Osteoblast (primary cell): ENCODE data around the gene TMEM184C. TPM values are rescaled to one million over a fixed set of nuclear protein-coding genes. Genes with fewer than 3 reads are reported as not detected.

Source experiments
- DNase-seq: peaks from one replicate; pipeline ENCODE4 v3.0.0; 2011; ENCODE audit warnings: low spot score, mixed read lengths; ENCODE audit not compliant: insufficient read length; ENCODE audit errors: missing footprints
- H2AFZ ChIP-seq: 2 replicates; pipeline ENCODE4 v1.6.0; 2011; ENCODE audit warnings: mild to moderate bottlenecking, low read length
- H3K27ac ChIP-seq: 2 replicates; pipeline ENCODE4 v1.5.1; 2011; ENCODE audit warnings: mild to moderate bottlenecking, low read depth, low read length, moderate library complexity
- H3K27me3 ChIP-seq: 2 replicates; pipeline ENCODE4 v1.6.0; 2012; ENCODE audit warnings: mild to moderate bottlenecking, control low read depth, inconsistent platforms, low read length, moderate library complexity; ENCODE audit not compliant: insufficient read depth
- H3K36me3 ChIP-seq: 2 replicates; pipeline ENCODE4 v1.5.1; 2011; ENCODE audit warnings: mild to moderate bottlenecking, low read length, control low read depth, moderate library complexity; ENCODE audit not compliant: insufficient read depth
- H3K4me1 ChIP-seq: 2 replicates; pipeline ENCODE4 v1.5.1; 2011; ENCODE audit warnings: mild to moderate bottlenecking, low read length, control low read depth, moderate library complexity; ENCODE audit not compliant: insufficient read depth
- H3K4me2 ChIP-seq: 2 replicates; pipeline ENCODE4 v1.6.0; 2011; ENCODE audit warnings: mild to moderate bottlenecking, low read length; ENCODE audit not compliant: insufficient read depth
- H3K4me3 ChIP-seq: fragments of 200-600 bp; sonication (generic); 3 replicates; pipeline ENCODE4 v1.5.1; 2012; ENCODE audit warnings: mild to moderate bottlenecking, low read length, inconsistent platforms; ENCODE audit not compliant: insufficient read depth
- H3K79me2 ChIP-seq: 2 replicates; pipeline ENCODE4 v1.6.0; 2012; ENCODE audit warnings: mild to moderate bottlenecking, low read length, control low read depth, inconsistent platforms; ENCODE audit not compliant: insufficient read depth
- H3K9me3 ChIP-seq: 2 replicates; pipeline ENCODE4 v1.5.1; 2011; ENCODE audit warnings: low read depth, low read length, control low read depth
- H4K20me1 ChIP-seq: 2 replicates; pipeline ENCODE4 v1.6.0; 2012; ENCODE audit warnings: mild to moderate bottlenecking, low read length, control low read depth; ENCODE audit not compliant: insufficient read depth
- total RNA-seq: library from RNA; depleted of rRNA; stranded (reverse); fragments of >200 nt; gene quantifications from 2 replicates; pipeline ENCODE4 v1.2.3, GENCODE V29; 2012
- TF ChIP-seq, protein P1 (sequence below): IDR thresholded peaks from 2 replicates; pipeline ENCODE4 v1.5.1; 2011; ENCODE audit warnings: mild to moderate bottlenecking, low read depth, low read length, moderate library complexity; ENCODE audit errors: extremely low read depth

Gene TMEM184C
- total RNA-seq, 1 donor, result 43.4 TPM

DNA sequence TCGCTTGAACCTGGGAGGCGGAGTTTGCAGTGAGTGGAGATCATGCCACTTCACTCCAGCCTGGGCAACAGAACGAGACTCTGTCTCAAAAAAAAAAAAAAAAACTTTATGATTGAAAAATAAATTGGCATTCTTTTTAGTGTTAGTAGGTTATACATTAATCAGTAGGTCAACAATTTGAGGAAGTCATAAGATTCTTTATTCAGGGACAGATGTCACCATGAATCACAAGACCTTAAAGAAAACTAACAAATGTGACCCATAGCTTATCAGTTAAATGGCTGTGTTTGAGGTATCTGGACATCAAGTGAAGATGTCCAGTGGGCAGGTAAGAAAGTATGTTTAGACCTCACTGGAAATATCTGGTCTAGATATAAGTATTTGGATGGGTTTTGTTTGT is 76.0 kb downstream of the TMEM184C start:
- H2AFZ ChIP-seq, result no peak overlapping the region
- no peaks in the 10 kb centered on the region for H4K20me1 ChIP-seq
- H3K36me3 ChIP-seq, result no peaks in the 10 kb centered on the region
- H3K79me2 ChIP-seq, result no peaks in the 10 kb centered on the region
- H3K9me3 ChIP-seq, result no peaks in the 10 kb centered on the region
- peaks cover 3% of the 10 kb centered on the region for H3K27me3 ChIP-seq
- H3K4me1 ChIP-seq, result no peaks in the 10 kb centered on the region
- H3K27ac ChIP-seq, result no peak overlapping the region
- H3K4me2 ChIP-seq, result no peak overlapping the region
- no peak overlapping the region for H3K4me3 ChIP-seq
- no peak for DNase-seq
- TF ChIP-seq, protein P1, sequence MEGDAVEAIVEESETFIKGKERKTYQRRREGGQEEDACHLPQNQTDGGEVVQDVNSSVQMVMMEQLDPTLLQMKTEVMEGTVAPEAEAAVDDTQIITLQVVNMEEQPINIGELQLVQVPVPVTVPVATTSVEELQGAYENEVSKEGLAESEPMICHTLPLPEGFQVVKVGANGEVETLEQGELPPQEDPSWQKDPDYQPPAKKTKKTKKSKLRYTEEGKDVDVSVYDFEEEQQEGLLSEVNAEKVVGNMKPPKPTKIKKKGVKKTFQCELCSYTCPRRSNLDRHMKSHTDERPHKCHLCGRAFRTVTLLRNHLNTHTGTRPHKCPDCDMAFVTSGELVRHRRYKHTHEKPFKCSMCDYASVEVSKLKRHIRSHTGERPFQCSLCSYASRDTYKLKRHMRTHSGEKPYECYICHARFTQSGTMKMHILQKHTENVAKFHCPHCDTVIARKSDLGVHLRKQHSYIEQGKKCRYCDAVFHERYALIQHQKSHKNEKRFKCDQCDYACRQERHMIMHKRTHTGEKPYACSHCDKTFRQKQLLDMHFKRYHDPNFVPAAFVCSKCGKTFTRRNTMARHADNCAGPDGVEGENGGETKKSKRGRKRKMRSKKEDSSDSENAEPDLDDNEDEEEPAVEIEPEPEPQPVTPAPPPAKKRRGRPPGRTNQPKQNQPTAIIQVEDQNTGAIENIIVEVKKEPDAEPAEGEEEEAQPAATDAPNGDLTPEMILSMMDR, result no peak

DNA sequence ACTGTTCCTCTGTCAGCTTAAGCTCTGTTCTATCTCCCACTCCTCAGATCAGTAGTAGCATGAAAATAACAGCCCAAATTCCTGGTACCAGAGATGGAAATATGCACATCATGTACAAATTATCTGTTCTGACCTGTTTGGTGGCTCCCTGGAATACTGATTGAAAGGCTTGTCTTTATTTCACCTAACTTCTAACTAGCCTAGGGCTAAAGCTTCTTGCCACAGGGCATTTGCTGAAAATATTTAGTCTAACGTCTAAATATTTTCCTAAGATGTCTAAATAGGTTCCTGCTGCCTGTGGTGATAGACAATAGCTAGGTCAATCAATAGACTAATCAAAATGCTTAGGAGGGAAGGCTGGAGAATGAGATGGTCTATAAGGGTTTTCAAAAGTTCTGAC is 79.7 kb downstream of the TMEM184C start:
- H2AFZ ChIP-seq, result no peak overlapping the region
- H3K27ac ChIP-seq, result no peak overlapping the region
- H3K4me3 ChIP-seq, result no peak overlapping the region
- peaks cover 3% of the 10 kb centered on the region for H3K27me3 ChIP-seq
- H4K20me1 ChIP-seq, result no peaks in the 10 kb centered on the region
- no peak for DNase-seq
- no peak overlapping the region for H3K4me2 ChIP-seq
- H3K4me1 ChIP-seq, result no peaks in the 10 kb centered on the region
- H3K79me2 ChIP-seq, result no peaks in the 10 kb centered on the region
- no peaks in the 10 kb centered on the region for H3K9me3 ChIP-seq
- no peaks in the 10 kb centered on the region for H3K36me3 ChIP-seq
- TF ChIP-seq, protein P1, result no peak

DNA sequence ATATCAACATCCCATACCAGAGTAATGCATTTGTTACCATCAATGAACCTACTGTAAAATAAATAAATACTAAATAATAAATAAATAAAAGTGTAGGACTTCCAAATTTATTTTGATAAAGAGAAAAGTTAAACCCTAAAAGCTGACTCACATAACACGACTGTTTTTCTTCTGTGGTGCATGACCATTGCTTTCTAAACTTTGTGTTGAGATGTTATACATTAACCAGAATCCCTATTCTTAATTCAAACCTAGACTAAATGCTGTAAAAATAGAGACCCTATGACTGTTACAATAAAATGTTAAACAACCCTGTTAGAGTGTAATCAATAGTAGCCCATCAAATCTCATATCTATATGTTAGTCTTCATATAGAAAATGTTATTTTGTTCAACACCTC is 87.6 kb downstream of the TMEM184C start:
- Histone ChIP-seq H3K36me3 (no peaks in the 10 kb centered on the region), H3K79me2 (no peaks in the 10 kb centered on the region), H3K4me1 (no peaks in the 10 kb centered on the region), H3K4me2 (no peak overlapping the region), H3K27ac (no peak overlapping the region), H2AFZ (no peak overlapping the region), H3K4me3 (no peak overlapping the region), H4K20me1 (no peaks in the 10 kb centered on the region), H3K9me3 (no peaks in the 10 kb centered on the region), H3K27me3 (no peaks in the 10 kb centered on the region)
- TF ChIP-seq, protein P1, result no peak
- DNase-seq, result no peak

DNA sequence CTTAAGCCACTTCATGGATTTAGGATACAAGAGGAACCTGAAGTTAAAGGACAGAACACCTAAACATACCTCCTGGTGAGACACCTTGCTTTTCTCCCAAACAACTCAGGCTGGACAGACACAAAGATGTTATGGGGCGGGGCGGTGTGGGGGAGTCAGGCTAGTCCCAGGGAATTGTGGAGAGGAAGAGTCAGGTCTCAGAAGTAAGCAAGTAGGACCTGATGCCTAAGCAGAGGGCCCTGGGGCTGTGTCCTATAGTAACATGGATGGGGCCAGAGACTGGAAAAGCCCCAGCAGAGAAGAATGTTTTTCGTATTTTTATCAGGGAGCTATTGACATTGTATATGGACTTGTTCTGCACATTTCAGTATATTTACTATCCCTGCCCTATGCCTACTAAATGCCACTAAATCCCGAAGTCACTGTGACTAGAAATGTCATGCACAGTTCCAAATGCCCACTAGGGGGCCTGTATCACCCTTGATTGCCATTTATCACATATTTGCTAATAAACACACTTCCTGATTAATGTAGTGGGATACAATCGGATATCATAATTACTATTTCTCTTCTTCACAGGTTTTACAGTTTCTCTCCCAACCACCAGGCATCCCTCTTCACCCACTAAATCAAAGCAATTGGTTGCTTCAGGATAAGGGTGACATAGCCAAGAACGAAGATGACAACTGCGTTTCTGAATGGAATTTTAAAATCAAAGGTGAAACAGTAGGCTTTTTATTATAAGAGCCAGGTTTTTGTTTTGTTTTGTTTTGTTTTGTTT is 90.9 kb downstream of the TMEM184C start:
- Histone ChIP-seq H3K4me3 (no peak overlapping the region), H2AFZ (no peak overlapping the region), H3K4me2 (peak overlapping the region; percentile 28)

More for the DNA sequence above, 90.9 kb downstream of the TMEM184C start:
- no peak overlapping the region for H3K27ac ChIP-seq
- H3K4me1 ChIP-seq, result no peaks in the 10 kb centered on the region
- no peaks in the 10 kb centered on the region for H3K36me3 ChIP-seq
- H3K79me2 ChIP-seq, result no peaks in the 10 kb centered on the region
- no peaks in the 10 kb centered on the region for H3K9me3 ChIP-seq
- H4K20me1 ChIP-seq, result no peaks in the 10 kb centered on the region
- no peaks in the 10 kb centered on the region for H3K27me3 ChIP-seq
- TF ChIP-seq, protein P1, result peak; percentile 92
- DNase-seq, result peak; percentile 50
